ENCODE measurements around the gene MCCC2.
"Not testable (repeated sequence)": the region's sequence is repeated elsewhere in the genome, so short reads cannot be mapped to it uniquely, and the experiment has no call there.

The MCCC2 gene

GRCh38 chr5:71663191-71663969 lies 76.2 kb downstream of the MCCC2 start:
- no peak for DNase-seq

- DNase-seq: not testable (repeated sequence)
Measured at GRCh38 chr5:71664615-71665014, 77.5 kb downstream of the MCCC2 start.

- no peak for DNase-seq
Measured at GRCh38 chr5:71666321-71666720, 79.2 kb downstream of the MCCC2 start.

- no peak for DNase-seq
Measured at GRCh38 chr5:71677977-71678376, 90.8 kb downstream of the MCCC2 start.

- no peak for DNase-seq
Measured at GRCh38 chr5:71679714-71680113, 92.6 kb downstream of the MCCC2 start.

- DNase-seq: no peak
Measured at GRCh38 chr5:71680510-71680909, 93.4 kb downstream of the MCCC2 start.

- no peak for DNase-seq
Measured at GRCh38 chr5:71681296-71681695, 94.2 kb downstream of the MCCC2 start.

- DNase-seq: no peak
Measured at GRCh38 chr5:71684309-71684708, 97.2 kb downstream of the MCCC2 start.

- no peak for DNase-seq
Measured at GRCh38 chr5:71693828-71694427, 106.8 kb downstream of the MCCC2 start.

- DNase-seq: no peak
Measured at GRCh38 chr5:71695071-71695470, 107.9 kb downstream of the MCCC2 start.

- no peak for DNase-seq
Measured at GRCh38 chr5:71695595-71695994, 108.5 kb downstream of the MCCC2 start.

GRCh38 chr5:71697967-71698366 lies 110.8 kb downstream of the MCCC2 start:
- DNase-seq: no peak

- DNase-seq: no peak
Measured at GRCh38 chr5:71699233-71699632, 112.1 kb downstream of the MCCC2 start.

- DNase-seq: no peak
Measured at GRCh38 chr5:71699751-71700150, 112.6 kb downstream of the MCCC2 start.

GRCh38 chr5:71700803-71701202 lies 113.7 kb downstream of the MCCC2 start:
- DNase-seq: no peak

GRCh38 chr5:71701407-71701806 lies 114.3 kb downstream of the MCCC2 start:
- DNase-seq: no peak

- no peak for DNase-seq
Measured at GRCh38 chr5:71703941-71704340, 116.8 kb downstream of the MCCC2 start.

GRCh38 chr5:71705421-71705820 lies 118.3 kb downstream of the MCCC2 start:
- DNase-seq: no peak

- no peak for DNase-seq
Measured at GRCh38 chr5:71706906-71707305, 119.8 kb downstream of the MCCC2 start.
